ENCODE data around the gene ITGB6. TPM values are rescaled to one million over a fixed set of nuclear protein-coding genes. Genes with fewer than 3 reads are reported as not detected.
"Not testable (repeated sequence)": the region's sequence is repeated elsewhere in the genome, so short reads cannot be mapped to it uniquely, and the experiment has no call there.

ITGB6 gene
- total RNA-seq, 1 experiment from 2014 or later: not detected

DNA sequence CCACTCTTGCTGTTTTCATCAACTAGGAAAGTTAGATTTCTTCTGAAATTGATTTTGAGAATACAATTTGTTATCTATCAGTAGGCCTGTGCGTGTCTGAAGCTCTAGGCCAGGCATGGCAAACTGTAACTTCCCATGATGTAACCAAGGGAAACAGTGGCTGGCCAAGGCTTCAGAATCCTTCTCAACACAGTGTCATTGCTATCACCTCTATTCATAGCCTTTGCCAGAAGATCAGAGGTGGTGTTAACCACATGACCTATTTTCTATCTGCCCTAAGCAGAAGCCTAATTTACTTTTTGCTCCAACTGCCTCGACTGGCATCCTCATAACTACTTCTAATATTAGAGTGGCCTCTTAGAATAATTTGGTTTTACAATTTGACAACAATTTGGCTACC, 2.5 kb downstream of the ITGB6 start:
- no peak for DNase-seq (ENCODE audit: extremely low read depth, low read depth)

DNA sequence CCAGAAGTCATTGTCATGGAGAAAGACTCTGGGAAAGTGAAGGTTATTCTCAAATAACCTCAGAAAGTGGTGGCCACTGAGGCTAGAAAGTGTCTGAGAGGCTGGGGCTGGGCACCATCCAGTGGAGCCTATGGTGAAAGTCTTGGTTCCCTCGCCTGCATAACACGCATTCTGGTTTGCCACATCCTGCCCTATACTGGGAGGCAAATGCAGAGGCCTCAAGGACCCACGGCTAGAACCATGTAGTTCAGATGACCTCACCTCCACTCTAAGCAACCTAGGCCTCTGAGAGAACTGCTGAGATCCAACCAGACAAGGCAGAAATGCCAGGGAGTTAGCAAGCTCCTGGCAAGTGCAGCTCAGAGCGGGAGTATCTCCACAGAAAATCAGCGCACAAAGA, 5.1 kb downstream of the ITGB6 start:
- DNase-seq (ENCODE audit: extremely low read depth, low read depth): no peak

DNA sequence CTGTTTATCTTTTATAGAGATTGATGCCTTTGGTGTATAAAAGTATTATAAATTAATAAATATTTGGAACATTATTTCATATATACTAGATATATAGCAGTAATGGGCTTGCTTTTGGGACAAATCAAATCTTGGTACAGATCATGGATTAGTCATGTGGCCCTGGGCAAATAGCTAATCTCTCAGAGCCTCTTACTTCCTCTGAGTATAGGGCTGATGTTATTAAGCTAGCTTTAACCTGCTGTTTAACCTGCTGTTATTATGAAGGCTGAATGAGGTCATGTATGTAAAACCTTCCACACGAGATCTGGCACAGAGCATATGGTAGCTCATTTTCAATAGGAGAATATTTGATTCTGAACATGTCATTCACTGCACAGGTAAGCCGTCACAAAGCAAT, 5.7 kb downstream of the ITGB6 start:
- no peak for DNase-seq (ENCODE audit: extremely low read depth, low read depth)

DNA sequence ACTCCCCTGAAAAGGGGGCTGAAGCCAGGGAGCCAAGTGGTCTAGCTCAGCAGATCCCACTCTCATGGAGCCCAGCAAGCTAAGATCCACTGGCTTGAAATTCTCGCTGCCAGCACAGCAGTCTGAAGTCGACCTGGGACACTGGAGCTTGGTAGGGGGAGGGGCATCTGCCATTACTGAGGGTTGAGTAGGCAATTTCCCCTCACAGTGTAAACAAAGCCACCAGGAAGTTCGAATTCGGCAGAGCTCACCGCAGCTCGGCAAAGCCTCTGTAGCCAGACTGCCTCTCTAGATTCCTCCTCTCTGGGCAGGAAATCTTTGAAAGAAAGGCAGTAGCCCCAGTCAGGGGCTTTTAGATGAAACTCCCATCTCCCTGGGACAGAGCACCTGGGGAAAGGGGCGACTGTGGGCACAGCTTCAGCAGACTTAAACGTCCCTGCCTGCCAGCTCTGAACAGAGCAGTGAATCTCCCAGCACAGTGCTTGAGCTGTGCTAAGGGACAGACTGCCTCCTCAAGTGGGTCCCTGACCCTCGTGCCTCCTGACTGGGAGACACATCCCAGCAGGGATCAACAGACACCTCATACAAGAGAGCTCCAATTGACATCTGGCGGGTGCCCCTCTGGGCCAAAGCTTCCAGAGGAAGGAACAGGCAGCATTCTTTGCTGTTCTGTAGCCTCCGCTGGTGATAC, 18.8 kb downstream of the ITGB6 start:
- not testable (repeated sequence) for DNase-seq (ENCODE audit: extremely low read depth, low read depth)

DNA sequence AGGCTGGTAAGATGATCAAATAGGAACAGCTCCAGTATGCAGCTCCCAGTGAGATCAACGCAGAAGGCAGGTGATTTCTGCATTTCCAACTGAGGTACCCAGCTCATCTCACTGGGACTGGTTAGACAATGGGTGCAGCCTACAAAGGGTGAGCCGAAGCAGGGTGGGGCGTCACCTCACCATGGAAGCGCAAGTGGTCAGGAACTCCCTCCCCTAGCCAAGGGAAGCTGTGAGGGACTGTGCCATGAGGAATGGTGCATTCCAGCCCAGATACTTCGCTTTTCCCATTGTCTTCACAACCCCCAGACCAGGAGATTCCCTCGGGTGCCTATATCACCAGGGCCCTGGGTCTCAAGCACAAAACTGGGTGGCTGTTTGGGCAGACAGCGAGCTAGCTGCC, 19.4 kb downstream of the ITGB6 start:
- not testable (repeated sequence) for DNase-seq (ENCODE audit: extremely low read depth, low read depth)

DNA sequence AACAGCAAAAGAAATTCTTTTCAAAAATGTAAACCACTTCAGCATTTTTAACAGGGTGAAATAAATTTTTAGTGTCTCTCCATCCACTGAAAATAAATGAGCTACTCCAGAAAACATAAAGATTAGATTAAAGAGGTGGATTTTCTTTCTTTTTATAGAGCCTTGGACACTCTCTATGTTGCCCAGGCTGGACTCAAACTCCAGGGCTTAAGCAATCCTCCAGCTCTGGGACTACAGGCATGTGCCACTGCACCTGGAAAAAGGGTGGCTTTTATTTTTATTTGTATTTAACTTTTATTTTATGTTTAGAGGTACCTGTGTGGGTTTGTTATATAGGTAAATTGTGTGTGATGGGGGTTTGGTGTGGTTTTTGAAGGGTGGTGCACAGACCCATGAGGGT, 19.9 kb downstream of the ITGB6 start:
- DNase-seq (ENCODE audit: extremely low read depth, low read depth): no peak

DNA sequence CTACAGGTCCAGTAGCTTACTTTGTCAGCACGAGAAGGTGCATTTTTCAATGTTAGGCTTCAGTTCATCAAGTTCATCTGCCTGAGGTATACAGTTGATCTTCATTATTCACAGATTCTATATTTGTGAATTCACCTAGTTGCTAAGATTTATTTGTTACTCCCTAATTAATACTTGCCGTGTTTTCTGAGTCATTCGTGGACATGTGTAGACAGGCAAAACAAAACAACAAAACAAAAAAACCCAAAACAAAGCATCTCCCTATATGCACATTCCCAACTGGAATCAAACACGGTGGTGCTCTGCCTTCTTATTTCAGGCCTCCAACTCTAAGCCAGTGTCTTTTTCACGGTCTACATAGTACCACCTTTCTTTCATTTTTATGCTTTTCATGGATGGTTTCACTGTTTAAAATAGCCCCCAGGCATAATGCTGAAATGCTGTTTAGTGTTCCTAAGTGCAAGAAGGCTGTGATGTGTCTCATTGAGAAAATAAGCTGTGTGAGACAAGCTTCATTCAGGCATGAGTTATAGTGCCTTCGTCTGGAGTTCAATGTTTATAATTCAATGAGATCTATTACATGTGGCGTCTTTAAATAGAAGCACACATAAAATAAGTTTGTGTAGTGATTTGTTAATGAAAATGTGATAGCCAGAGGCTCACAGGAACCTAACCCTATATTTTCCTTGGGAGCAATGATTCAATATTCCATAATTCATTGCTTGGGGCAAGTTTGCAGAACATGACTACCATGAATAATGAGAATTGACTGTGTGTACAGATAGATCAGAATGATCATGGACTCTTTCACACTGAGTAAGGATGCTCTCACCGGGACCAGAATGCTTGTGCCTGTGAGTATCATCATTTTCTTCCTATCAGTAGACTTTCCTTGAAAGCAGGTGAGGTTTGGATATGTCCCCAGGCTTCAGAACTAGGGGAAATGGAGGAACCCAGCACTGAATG, 24.6 kb downstream of the ITGB6 start:
- no peak for DNase-seq (ENCODE audit: extremely low read depth, low read depth)

DNA sequence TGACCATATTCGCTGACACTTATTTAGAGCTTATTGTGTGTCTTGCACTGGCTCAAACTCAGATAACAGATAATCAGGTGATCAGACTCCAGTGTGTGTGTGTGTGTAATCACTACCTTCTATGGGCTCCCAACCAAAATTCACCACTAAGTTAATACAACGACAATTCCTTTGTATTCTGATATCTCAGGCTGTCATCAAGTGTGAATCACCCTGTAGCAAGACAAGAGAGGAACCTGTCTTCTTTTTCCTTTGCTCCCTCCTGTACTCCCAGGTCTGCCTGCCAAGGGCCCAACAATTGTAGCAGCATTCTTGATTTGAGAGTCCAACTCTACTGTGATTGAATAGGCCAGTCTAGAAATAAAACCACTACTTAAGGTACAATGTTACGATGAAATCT, 25.8 kb downstream of the ITGB6 start:
- DNase-seq (ENCODE audit: extremely low read depth, low read depth): no peak

DNA sequence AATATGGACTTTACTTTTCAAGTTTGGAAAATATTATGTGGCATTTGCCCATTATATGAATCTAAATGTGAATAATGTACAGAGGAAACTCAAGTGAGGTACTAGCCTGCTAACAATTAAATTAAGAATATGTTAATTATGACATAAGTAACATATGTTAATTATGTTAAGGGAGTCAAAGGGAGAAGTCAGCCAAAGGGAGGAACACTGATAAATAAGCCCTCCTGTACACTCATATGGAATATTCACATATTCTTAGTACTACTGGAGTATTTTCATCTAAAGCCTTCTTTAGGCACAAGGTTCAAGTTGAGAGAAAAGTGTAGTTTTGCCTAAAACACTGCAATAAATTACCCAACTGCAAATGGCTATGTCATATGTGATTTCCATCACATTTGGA, 30.1 kb downstream of the ITGB6 start:
- DNase-seq (ENCODE audit: extremely low read depth, low read depth): no peak

DNA sequence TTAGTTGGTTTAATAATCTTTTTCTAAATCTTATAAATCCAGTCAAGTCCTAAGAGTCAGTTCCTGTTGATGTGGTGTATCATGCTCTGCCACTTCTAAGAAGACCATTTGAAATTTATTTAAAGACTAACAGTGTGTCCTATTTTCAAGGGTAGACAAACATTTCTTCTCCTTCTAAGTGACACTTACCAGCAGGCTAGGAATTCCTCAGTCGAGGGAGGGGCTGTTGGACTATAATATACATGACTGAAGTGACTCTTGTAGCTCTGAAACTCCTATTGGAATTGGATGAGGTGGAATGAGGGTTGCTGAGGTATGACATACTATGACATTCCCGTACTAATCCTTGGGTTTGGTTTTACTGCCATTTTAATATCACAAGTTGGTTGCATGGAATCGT, 30.6 kb downstream of the ITGB6 start:
- DNase-seq (ENCODE audit: extremely low read depth, low read depth): no peak

DNA sequence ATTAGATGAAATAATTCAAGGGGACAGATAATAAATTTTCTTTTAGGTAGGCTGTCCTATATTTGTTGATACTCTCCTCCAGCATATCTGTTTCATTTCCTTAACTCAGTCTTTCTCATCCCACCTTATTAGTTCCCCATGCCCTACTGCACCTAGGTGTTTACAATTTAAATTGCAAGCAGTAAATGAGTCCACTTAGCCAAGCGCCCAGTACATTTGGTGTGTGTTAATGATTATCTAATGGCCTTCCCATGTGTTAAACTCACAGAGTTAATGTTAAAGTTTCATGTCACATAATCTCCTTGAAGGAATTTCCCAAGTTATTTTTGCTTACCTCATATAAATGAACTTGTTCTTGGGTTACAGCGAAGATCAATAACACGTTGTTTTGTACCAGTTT, 31.2 kb downstream of the ITGB6 start:
- DNase-seq (ENCODE audit: extremely low read depth, low read depth): no peak

DNA sequence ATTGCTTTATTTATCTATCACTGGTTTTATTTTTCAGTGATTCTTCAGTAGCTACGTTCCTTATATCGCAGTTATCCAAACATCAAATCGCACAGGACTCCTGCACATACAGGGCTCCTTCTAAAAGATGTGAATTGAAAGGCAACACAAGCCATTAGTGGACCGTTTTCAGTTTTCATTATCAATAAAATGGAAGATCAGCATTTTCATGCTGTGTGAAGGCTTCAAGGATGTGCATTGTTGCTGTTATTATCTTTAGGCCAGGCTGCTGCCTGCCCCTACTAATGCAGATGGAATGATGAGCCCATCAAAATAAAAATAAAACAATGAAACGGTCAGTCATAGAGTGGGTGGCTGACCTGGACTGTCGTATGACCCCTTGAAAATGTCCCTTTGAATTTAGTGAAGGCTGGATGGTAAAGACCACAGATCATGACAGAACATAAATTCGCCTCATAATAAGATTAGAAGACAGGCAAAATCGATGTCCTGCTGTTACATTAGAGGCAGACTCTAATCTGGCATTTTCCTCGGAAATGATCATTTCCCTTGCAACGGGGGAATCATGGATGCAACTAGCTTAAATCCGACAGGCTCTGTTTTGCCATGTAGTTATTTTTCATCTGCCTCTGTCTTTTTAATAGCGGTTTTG, 32.9 kb downstream of the ITGB6 start:
- DNase-seq (ENCODE audit: extremely low read depth, low read depth): no peak

DNA sequence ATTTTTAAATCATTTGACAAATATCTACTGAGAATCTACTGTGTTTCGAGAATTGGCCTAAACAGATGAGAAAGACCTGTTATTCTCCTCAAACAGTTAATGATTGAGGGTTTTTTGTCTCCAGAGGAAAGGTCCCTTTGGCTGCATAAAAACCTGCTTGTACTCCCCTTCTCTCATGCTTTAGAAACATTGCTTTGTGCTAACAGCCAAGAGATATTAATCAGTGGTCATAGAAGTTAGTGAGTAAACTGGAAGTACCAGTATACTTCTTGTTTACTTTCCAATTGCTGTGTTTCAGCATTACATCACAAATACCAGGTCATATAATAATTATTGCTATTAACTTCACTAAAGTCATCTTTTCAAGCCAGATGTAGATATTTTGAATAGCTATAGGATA, 34.1 kb downstream of the ITGB6 start:
- no peak for DNase-seq (ENCODE audit: extremely low read depth, low read depth)

DNA sequence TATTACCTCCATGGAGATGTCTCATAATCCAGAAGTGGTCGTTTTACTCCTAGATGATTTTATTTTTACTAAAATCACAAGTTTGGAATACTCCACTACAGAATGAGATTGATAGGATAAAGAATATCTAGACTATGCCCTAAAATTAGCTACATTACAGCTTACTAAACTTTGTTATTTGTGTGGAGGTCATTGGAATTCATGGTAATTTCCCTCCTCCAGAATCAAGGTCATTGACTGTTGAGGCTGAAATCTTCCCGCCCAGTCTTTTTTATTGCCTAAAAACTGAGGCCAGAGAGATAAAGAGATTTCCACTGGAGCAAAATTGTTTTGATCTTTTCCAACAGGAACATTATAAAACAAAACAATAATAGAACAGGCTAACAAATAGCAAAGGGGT, 35.0 kb downstream of the ITGB6 start:
- no peak for DNase-seq (ENCODE audit: extremely low read depth, low read depth)

DNA sequence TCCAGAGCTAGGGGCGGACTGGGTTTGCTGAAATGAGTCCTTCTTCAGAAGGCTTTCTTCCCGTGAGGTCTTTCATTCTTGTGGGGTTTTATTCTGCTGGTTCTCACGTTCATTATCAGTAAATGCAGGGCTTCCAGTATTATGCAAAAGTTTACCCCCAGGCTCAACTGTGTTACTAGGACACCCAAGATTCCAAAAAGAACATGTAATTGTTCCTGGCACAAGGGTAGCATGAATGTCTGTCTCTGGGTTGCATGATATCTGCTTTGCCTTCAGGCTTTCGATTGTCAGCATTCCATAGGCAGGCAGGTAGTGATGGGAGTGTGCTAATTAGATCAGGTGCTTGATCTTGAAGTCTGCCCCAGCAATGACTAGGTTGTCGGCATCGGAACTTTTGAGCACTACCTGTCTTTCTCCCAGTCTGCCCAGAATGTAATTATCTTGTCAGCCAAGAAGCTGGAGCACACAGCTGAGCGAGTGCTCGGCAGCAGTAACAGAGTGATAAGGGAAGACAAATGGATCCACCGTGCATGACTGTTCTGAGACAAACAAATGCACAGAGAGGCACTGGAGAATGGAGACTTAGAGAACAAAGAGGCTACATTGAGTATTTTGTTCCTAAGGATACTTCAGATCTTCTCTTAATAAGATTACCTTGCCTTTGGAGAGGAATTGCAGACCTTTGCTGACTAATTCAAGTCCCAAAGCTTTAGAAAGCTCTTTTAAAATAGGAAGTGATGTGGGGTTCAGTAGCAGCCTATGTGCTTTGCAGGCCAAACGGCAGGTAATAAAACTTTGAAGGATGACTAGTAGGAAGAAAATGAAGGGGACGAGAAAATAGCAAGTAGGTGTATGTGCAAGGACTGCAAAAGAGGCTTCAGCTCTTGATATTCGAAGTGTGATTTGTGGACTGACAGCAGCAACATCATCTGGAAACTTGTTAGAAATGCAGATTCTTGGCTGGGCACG, 41.9 kb downstream of the ITGB6 start:
- DNase-seq (ENCODE audit: extremely low read depth, low read depth): no peak

DNA sequence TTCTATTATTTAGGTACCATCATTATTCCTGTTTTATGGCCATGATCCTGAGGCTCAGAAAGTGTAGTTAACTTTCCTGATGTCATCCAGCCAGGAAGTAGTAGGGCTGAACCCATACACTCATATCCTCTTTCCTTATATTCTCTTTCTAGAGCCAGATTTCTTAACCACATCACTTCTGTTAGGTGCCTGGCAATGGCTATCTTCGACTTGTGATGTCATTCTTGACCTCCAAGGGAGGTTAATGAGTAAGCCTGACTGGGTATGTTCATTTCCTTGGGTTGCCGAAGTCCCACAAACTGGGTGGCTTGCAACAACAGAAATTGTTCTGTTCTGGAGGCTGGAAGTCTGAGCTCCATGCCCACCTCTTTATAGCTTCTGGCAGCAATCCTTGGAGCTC, 43.4 kb downstream of the ITGB6 start:
- no peak for DNase-seq (ENCODE audit: extremely low read depth, low read depth)

DNA sequence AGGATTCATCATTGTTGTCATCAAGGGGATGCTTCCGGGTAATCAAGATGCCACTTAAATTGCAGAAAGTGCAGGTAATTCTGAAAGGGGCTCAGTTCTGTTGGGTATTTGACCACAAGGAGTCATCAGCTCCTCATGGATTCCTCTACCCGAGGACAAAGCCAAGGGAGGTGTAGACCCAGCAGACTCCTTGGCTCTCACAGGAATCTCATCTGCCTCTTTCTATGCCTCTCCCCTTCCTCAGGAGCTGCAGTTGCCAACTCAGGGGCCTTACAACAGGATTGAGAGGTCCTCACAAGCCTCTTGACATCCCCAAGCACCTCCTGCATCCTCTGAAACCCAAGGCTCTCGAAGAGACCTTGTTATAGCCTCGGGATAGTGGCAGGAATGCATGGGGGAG, 44.0 kb downstream of the ITGB6 start:
- no peak for DNase-seq (ENCODE audit: extremely low read depth, low read depth)

DNA sequence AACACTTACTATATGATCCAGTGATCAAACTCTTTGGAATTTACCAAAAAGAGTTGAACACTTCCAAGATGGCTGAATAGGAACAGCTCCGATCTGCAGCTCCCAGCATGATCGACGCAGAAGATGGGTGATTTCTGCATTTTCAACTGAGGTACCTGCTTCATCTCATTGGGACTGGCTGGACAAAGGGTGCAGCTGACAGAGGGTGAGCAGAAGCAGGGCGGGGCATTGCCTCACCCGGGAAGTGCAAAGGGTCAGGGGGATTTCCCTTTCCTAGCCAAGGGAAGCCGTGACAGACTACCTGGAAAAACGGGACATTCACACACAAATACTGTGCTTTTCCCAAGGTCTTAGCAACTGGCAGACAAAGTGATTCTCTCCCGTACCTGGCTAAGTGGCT, 51.7 kb downstream of the ITGB6 start:
- not testable (repeated sequence) for DNase-seq (ENCODE audit: extremely low read depth, low read depth)

DNA sequence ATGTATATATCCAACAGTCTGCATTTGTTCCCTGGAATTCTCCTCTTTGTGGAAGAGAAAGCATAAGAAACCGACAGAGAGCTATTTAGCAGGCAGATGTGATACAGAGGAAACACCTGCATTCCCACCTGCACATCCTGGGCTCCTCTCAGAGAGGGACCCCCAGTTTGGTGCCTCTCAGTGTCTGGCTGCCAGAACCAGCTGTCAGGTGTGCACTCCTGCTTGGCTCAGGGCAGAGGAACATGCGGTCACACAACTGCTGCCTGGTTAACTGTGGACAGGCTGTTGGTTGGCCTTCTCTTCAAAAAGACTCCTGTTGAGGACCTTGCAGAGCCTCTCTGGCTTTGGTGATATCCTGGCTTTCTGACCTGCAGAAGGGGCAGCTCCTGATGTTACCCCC, 54.6 kb downstream of the ITGB6 start:
- DNase-seq (ENCODE audit: extremely low read depth, low read depth): no peak

DNA sequence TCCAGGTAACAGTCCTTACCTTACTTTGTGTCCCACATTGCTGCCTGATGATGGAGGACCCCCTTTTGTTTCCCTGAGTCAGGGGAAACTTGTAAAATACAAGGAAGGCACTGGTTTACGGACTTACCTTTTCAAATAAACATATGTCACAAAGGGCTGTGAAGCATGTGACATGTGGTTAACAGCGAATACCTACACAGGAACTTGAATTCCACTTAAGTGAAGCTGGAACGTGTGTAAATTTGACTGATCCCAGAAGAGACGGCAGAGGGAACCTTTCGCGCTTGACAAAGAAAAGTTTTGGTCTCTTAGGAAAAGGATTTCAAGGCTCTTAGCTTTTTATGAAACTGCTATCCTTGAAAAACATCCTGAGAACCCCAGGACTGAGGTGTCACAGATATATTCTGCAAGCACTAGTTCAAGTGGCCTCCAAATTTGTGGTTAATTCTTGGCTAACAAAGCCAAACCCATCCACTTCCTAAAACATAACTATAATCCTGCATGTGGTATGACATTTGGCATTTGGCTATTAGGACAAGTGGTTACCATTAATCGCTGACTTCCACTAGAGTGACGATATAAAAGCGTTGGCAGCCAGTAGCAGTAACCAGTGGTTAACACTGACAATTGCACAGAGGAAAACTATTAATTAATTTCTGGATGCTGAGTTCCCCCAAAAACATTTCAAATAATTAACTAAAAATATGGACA, 55.6 kb downstream of the ITGB6 start:
- no peak for DNase-seq (ENCODE audit: extremely low read depth, low read depth)
